Measurements from ENCODE around the gene TMC5.

DNA sequence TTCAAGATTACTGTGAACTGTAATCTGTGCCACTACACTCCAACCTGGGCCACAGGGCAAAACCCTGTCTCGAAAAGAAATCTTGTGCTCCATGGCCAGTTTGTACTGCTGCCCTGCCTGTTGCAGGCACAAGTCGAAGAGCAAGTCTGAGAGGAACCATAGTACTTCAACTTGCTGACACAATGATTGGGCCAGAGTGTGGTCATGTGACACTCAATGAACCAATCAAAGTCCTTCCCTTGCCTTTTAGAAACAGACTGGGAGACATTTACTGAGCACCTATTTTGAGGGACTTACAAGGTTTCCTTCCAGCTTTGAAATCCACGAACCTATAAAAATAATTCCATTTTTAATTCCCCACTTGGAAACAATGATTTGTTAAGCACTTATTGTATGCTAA, 39.8 kb upstream of the TMC5 start:
- TF ChIP-seq, protein P1, sequence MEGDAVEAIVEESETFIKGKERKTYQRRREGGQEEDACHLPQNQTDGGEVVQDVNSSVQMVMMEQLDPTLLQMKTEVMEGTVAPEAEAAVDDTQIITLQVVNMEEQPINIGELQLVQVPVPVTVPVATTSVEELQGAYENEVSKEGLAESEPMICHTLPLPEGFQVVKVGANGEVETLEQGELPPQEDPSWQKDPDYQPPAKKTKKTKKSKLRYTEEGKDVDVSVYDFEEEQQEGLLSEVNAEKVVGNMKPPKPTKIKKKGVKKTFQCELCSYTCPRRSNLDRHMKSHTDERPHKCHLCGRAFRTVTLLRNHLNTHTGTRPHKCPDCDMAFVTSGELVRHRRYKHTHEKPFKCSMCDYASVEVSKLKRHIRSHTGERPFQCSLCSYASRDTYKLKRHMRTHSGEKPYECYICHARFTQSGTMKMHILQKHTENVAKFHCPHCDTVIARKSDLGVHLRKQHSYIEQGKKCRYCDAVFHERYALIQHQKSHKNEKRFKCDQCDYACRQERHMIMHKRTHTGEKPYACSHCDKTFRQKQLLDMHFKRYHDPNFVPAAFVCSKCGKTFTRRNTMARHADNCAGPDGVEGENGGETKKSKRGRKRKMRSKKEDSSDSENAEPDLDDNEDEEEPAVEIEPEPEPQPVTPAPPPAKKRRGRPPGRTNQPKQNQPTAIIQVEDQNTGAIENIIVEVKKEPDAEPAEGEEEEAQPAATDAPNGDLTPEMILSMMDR (IDR thresholded peaks at IDR 0.05; ENCODE audit: control extremely low read depth in 1 of 3, insufficient read depth in 1 of 3, low read depth in 1 of 3, low read length in 3 of 3) = no peak
- TF ChIP-seq, protein P2, sequence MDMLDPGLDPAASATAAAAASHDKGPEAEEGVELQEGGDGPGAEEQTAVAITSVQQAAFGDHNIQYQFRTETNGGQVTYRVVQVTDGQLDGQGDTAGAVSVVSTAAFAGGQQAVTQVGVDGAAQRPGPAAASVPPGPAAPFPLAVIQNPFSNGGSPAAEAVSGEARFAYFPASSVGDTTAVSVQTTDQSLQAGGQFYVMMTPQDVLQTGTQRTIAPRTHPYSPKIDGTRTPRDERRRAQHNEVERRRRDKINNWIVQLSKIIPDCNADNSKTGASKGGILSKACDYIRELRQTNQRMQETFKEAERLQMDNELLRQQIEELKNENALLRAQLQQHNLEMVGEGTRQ (IDR thresholded peaks at IDR 0.05; ENCODE audit: low read length) = peak; percentile 46; the same call in 1 of the 2 replicates
- TF ChIP-seq CHD1 (IDR thresholded peaks at IDR 0.05; ENCODE audit: low read depth, low read length) (no peak), TAF1 (IDR thresholded peaks at IDR 0.05; ENCODE audit: low read depth, low read length) (no peak), HDAC2 (IDR thresholded peaks at IDR 0.05; ENCODE audit: borderline replicate concordance in 1 of 2, low read depth in 2 of 2, low read length in 2 of 2) (no peak), CHD2 (IDR thresholded peaks at IDR 0.05; ENCODE audit: low read length) (no peak), POLR2AphosphoS5 (IDR thresholded peaks at IDR 0.05; ENCODE audit: low read depth, low read length) (no peak), EP300 (IDR thresholded peaks at IDR 0.05; ENCODE audit: borderline replicate concordance in 1 of 2, low read depth in 2 of 2, low read length in 2 of 2) (no peak)
